K562 (cell line): ENCODE results near the gene THAP6. TPM values are rescaled to one million over a fixed set of nuclear protein-coding genes. Genes with fewer than 3 reads are reported as not detected.

Source experiments
- ATAC-seq: fragments of 200-7000 bp; cut with Tn5 transposase; 3 replicates; pipeline ENCODE4 v1.9.1; 2020; ENCODE audit warnings: moderate library complexity
- BruUV-seq: library from RNA; stranded (reverse); fragments of 400-500 nt; replicated peaks from 2 replicates; lab custom pipeline; 2021; lab: Mats Ljungman, UMichigan
- CTCF ChIA-PET: fragments of 300-600 bp; formaldehyde crosslinking; extraction: SDS; loops from one replicate; lab custom pipeline; 2021; ENCODE audit warnings: low intra/inter-chr PET ratio; lab: Yijun Ruan, JAX
- POLR2A ChIA-PET: fragments of 300-600, 350-650 bp; sonication (Branson Sonifier 250); formaldehyde crosslinking; extraction: SDS; loops from one replicate; lab custom pipeline; 2021; ENCODE audit warnings: antibody characterized with exemption, inconsistent platforms; lab: Yijun Ruan, JAX
- DNase-seq, 4 experiments: peaks; one replicate each; pipeline versions ENCODE4 v3.0.0 to v3.0.0-alpha.2; 2011 to 2018; ENCODE audit warnings: low spot score in 3 of 4, mixed read lengths in 3 of 4; ENCODE audit errors: extremely low read depth in 1 of 4
- FAIRE-seq: peaks from 2 replicates; lab custom pipeline; 2011; peaks lifted over from hg19 to GRCh38; lab: Jason Lieb, UNC
- H2AFZ ChIP-seq: 2 replicates; pipeline ENCODE4 v1.6.0; 2011; ENCODE audit warnings: low read depth, low read length, control low read depth, inconsistent platforms
- H3K27ac ChIP-seq: fragments of 200-600 bp; 3 replicates; pipeline ENCODE4 v1.8.0; 2011; ENCODE audit warnings: low read depth, mild to moderate bottlenecking, control low read depth, inconsistent platforms, low read length, moderate library complexity, mixed read lengths; ENCODE audit errors: extremely low read depth
- H3K27me3 ChIP-seq, 2 experiments: fragments of 300-600 bp in 1 of 2; 2 replicates in 1 of 2; 3 replicates in 1 of 2; pipeline versions ENCODE4 v1.6.0 to v1.8.0; 2011; ENCODE audit warnings: inconsistent platforms in 2 of 2, low read length in 2 of 2, mild to moderate bottlenecking in 1 of 2, mixed read lengths in 1 of 2, moderate library complexity in 1 of 2; ENCODE audit not compliant: control insufficient read depth in 2 of 2, insufficient read depth in 2 of 2
- H3K36me3 ChIP-seq: fragments of 300-600 bp; 3 replicates; pipeline ENCODE4 v1.8.0; 2011; ENCODE audit warnings: mild to moderate bottlenecking, low read length, inconsistent platforms; ENCODE audit not compliant: control insufficient read depth, insufficient read depth
- H3K4me1 ChIP-seq, 2 experiments: fragments of 200-600 bp in 1 of 2; replicated peaks in 1 of 2; 2 replicates in 1 of 2; 3 replicates in 1 of 2; pipeline versions ENCODE4 v1.5.1 to v1.8.0; 2011; ENCODE audit warnings: inconsistent platforms in 2 of 2, low read length in 2 of 2, mild to moderate bottlenecking in 1 of 2, mixed read lengths in 1 of 2, moderate library complexity in 1 of 2; ENCODE audit not compliant: control insufficient read depth in 2 of 2, insufficient read depth in 2 of 2
- H3K4me2 ChIP-seq: 2 replicates; pipeline ENCODE4 v1.6.1; 2011; ENCODE audit warnings: low read length, control low read depth, inconsistent platforms, mixed read lengths; ENCODE audit not compliant: insufficient read depth
- H3K4me3 ChIP-seq: fragments of 200-600 bp; sonication (generic), shearing (Covaris generic); 2 replicates; pipeline ENCODE4 v1.5.1; 2016; ENCODE audit warnings: control low read depth, inconsistent platforms
- H3K79me2 ChIP-seq: fragments of 200-600 bp; 3 replicates; pipeline ENCODE4 v1.8.0; 2011; ENCODE audit warnings: low read length, inconsistent platforms; ENCODE audit not compliant: control insufficient read depth, insufficient read depth
- H3K9ac ChIP-seq, 2 experiments: 2 replicates each; pipeline versions ENCODE4 v1.6.0 to v1.6.1; 2011; ENCODE audit warnings: low read depth in 2 of 2, low read length in 2 of 2, control low read depth in 1 of 2, inconsistent platforms in 1 of 2, mild to moderate bottlenecking in 1 of 2, mixed read lengths in 1 of 2; ENCODE audit not compliant: insufficient read depth in 1 of 2
- H3K9me1 ChIP-seq: one replicate; pipeline ENCODE4 v1.6.0; 2011; ENCODE audit warnings: inconsistent platforms, mild to moderate bottlenecking, low read length, moderate library complexity; ENCODE audit not compliant: control insufficient read depth, insufficient read depth
- H3K9me3 ChIP-seq: replicated peaks from 2 replicates; pipeline ENCODE4 v1.5.1; 2011; ENCODE audit warnings: low read depth, low read length, inconsistent platforms; ENCODE audit not compliant: control insufficient read depth, insufficient read depth
- H4K20me1 ChIP-seq: replicated peaks from 2 replicates; pipeline ENCODE4 v1.6.1; 2011; ENCODE audit warnings: low read length, inconsistent platforms, mixed read lengths; ENCODE audit not compliant: control insufficient read depth, insufficient read depth
- CBFA2T3 ChIP-seq: fragments of 450-650 bp; IDR thresholded peaks from 2 replicates; pipeline ENCODE4 v1.6.1; 2017
- COPS2 ChIP-seq: fragments of 450-650 bp; conservative IDR thresholded peaks from 2 replicates; pipeline ENCODE4 v1.6.1; 2016; ENCODE audit warnings: mild to moderate bottlenecking, moderate library complexity
- CREM ChIP-seq: IDR thresholded peaks from 2 replicates; pipeline ENCODE4 v1.6.1; 2014; ENCODE audit warnings: antibody characterized with exemption, low read depth
- FOXM1 ChIP-seq, 2 experiments: fragments of 450-650 bp in 1 of 2; sonication (generic) in 1 of 2; formaldehyde crosslinking in 1 of 2; IDR thresholded peaks; 2 replicates each; pipeline versions ENCODE4 v1.6.1 to v1.9.0; 2017 to 2022; ENCODE audit warnings: low read depth in 2 of 2, mild to moderate bottlenecking in 2 of 2, missing genetic modification reagents in 1 of 2, moderate library complexity in 1 of 2
- LEF1 ChIP-seq: fragments of 450-650 bp; IDR thresholded peaks from 2 replicates; pipeline ENCODE4 v1.6.1; 2016; ENCODE audit warnings: mild to moderate bottlenecking
- MAFK ChIP-seq: IDR thresholded peaks from 2 replicates; pipeline ENCODE4 v1.6.1; 2011; ENCODE audit warnings: low read length, improper control_type of control experiment
- PHB ChIP-seq: fragments of 250-450 bp; sonication (Bioruptor Pico); IDR thresholded peaks from 2 replicates; pipeline ENCODE4 v1.5.0; 2021
- POLR2AphosphoS2 ChIP-seq: IDR thresholded peaks from 2 replicates; pipeline ENCODE4 v1.6.1; 2012; ENCODE audit warnings: low read length, improper control_type of control experiment
- RAD51 ChIP-seq: fragments of 450-650 bp; IDR thresholded peaks from 2 replicates; pipeline ENCODE4 v1.7.1; 2016; ENCODE audit warnings: low read depth, mild to moderate bottlenecking, borderline replicate concordance
- SRSF1 ChIP-seq: fragments of 200-400 bp; formaldehyde crosslinking; IDR thresholded peaks from 2 replicates; pipeline ENCODE4 v1.6.1; 2017; ENCODE audit warnings: mild to moderate bottlenecking, low read depth, low read length, moderate library complexity
- U2AF1 ChIP-seq: fragments of 200-400 bp; formaldehyde crosslinking; optimal IDR thresholded peaks from 2 replicates; pipeline ENCODE3; 2017; ENCODE audit warnings: mild to moderate bottlenecking, low read depth, low read length, moderate library complexity
- YY1 ChIP-seq, 3 experiments: IDR thresholded peaks; 2 replicates each; pipeline ENCODE4 v1.6.1; 2011; ENCODE audit warnings: low read length in 2 of 3, mild to moderate bottlenecking in 2 of 3, moderate library complexity in 2 of 3, borderline replicate concordance in 1 of 3, control low read depth in 1 of 3, low read depth in 1 of 3; ENCODE audit not compliant: insufficient read depth in 3 of 3, insufficient replicate concordance in 2 of 3, control insufficient read depth in 1 of 3, insufficient read length in 1 of 3; ENCODE audit errors: extremely low read depth in 1 of 3
- ZFP30 ChIP-seq: fragments of 250-450 bp; sonication (Bioruptor Pico); IDR thresholded peaks from 2 replicates; pipeline ENCODE4 v1.8.0; 2022; ENCODE audit warnings: moderate library complexity, mild to moderate bottlenecking, inconsistent platforms, borderline replicate concordance
- ZFX ChIP-seq: sonication (generic); formaldehyde crosslinking; IDR thresholded peaks from 2 replicates; pipeline ENCODE4 v1.8.0; 2022; ENCODE audit warnings: mild to moderate bottlenecking, missing genetic modification reagents, moderate library complexity
- ZNF444 ChIP-seq: fragments of 250-450 bp; sonication (Bioruptor Pico); IDR thresholded peaks from 2 replicates; pipeline ENCODE4 v1.4.0; 2020; ENCODE audit warnings: mild to moderate bottlenecking, moderate library complexity
- ZNF584 ChIP-seq: fragments of 200-800 bp; sonication (Bioruptor generic); IDR thresholded peaks from 2 replicates; pipeline ENCODE4 v1.6.1; 2016; ENCODE audit warnings: low read depth, mild to moderate bottlenecking, missing genetic modification characterization, missing compliant biosample characterization
- ZNF780A ChIP-seq: fragments of 250-450 bp; sonication (Bioruptor Pico); IDR thresholded peaks from 2 replicates; pipeline ENCODE4 v1.5.0; 2021; ENCODE audit warnings: mild to moderate bottlenecking
- WGBS: fragments of 100-300 bp; shearing (Covaris generic); methylation state at CpG from one replicate; pipeline ENCODE4 v1.1.6; 2016; ENCODE audit warnings: low coverage, mixed read lengths; ENCODE audit not compliant: insufficient coverage; ENCODE audit errors: missing lambda C conversion rate; 5-methylcytosine and 5-hydroxymethylcytosine counted together
- in situ Hi-C: fragments of 300-500 bp; cut with MboI; formaldehyde crosslinking; loops from 4 replicates; pipeline ENCODE4 v1.15.0; 2018; ENCODE audit warnings: inconsistent platforms, mixed read lengths
- intact Hi-C: fragments of 100-400 bp; cut with micrococcal nuclease; formaldehyde crosslinking; loops from 2 replicates; pipeline ENCODE4 v1.14.2; 2022
- polyA plus RNA-seq, 8 experiments: library from polyadenylated mRNA; depleted of rRNA in 4 of 8; stranded (reverse) in 5 of 8; unstranded in 3 of 8; fragments of >200 nt; fragmentation: Nextera tagmentation in 2 of 8; fragmentation: Illumina TruSeq in 1 of 8; extraction: Ambion mirVana in 2 of 8; extraction: Trizol in 1 of 8; gene quantifications; 2 replicates each; pipeline versions ENCODE4 v1.2.1 to v1.2.3, GENCODE V29; 2011 to 2014; ENCODE audit warnings: inconsistent platforms in 1 of 8, missing spikeins in 1 of 8
- total RNA-seq, 7 experiments: library from RNA; depleted of rRNA in 6 of 7; stranded (reverse); fragments of >200 nt in 6 of 7; fragmentation: Illumina TruSeq in 2 of 7; extraction: Trizol in 2 of 7; gene quantifications; 2 replicates each; pipeline versions ENCODE4 v1.2.1 to v1.2.3, GENCODE V29; 2011 to 2021; ENCODE audit warnings: low replicate concordance in 1 of 7
- TF ChIP-seq, protein P1 (sequence below): sonication (generic); formaldehyde crosslinking; IDR thresholded peaks from 2 replicates; pipeline ENCODE4 v1.8.1; 2023; ENCODE audit warnings: mild to moderate bottlenecking, missing genetic modification reagents
- TF ChIP-seq, protein P2 (sequence below): fragments of 450-650 bp; IDR thresholded peaks from 2 replicates; pipeline ENCODE4 v1.7.0; 2016; ENCODE audit warnings: borderline replicate concordance

The THAP6 gene
- total and polyA plus RNA-seq, 9 of the 15 experiments (the other 6 are each of a cell fraction or from before 2014, with no cell fraction given) = 8.9 to 30.4 (median 17.3) TPM

DNA sequence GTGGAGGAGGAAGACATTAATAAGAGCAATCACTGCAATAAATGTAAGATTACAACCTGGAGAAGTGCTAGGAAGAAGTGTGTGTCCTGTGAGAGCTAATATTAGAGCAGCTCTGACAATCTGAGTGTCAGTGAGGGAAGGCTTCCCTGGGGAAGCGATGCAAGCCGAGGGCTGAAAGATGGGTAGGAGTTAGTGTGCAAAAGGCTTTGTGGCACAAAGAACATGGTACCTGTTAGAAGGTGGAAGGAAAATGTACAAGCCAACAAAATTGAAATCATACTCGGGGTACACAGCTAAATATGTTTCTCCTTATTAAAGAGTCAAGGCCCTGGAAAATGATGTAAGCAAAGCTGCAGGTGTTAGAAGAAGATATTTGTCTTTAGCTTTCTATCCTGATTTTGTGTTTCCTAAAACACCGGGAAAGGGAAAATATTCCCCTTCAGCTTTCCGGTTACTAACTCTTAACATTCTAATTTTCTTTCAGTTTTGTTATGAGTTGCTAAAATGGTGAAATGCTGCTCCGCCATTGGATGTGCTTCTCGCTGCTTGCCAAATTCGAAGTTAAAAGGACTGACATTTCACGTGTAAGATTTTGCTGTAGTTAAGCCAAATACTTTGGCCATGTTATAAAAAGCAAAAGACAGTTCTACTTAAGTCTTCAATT is 808 bp downstream of the THAP6 start:
- peak overlapping the region; percentile 56 for H3K4me3 ChIP-seq
- H3K4me1 ChIP-seq = peaks cover 0 to 16% of the 10 kb centered on the region in 2 experiments; a peak in 4 of 5 replicates
- peak overlapping the region; percentile 95 for H3K27ac ChIP-seq
- peaks cover 10% of the 10 kb centered on the region; the same call in 1 of the 2 replicates for H4K20me1 ChIP-seq
- H3K9ac ChIP-seq = peak overlapping the region; percentile 96 to 97
- H3K36me3 ChIP-seq = peaks cover 32% of the 10 kb centered on the region
- CTCF ChIA-PET = no interaction called here
- in situ Hi-C loops = no loop called here
- peaks cover 2% of the 10 kb centered on the region; the same call in 1 of the 2 replicates for H3K9me3 ChIP-seq
- DNase-seq = peak in 1 of 4 experiments; percentile 25
- POLR2A ChIA-PET = interaction anchor here (1.0 to 2.2 kb wide), 9 partner anchors 10 to 41 kb away, joined by 3 to 6 read pairs (median 4); partner anchors contain the start of gene ODAPH
- intact Hi-C loops = loop anchor here (2.0 to 5.0 kb wide), 2 partner anchors 158 to 207 kb away; partner anchors contain the start of genes G3BP2 and USO1
- BruUV-seq = no TSS peak
- H3K9me1 ChIP-seq = no peaks in the 10 kb centered on the region
- peak overlapping the region; percentile 97 for H2AFZ ChIP-seq
- no peak for FAIRE-seq
- peak overlapping the region; percentile 92 for H3K4me2 ChIP-seq
- WGBS = 10% methylated on average over 9 of the region's 9 CpGs
- no peak for ATAC-seq
- peaks cover 57% of the 10 kb centered on the region for H3K79me2 ChIP-seq
- no peaks in the 10 kb centered on the region for H3K27me3 ChIP-seq
- TF ChIP-seq CBFA2T3 (no peak), POLR2AphosphoS2 (no peak), ZFX (CRISPR knock-in tag) (peak; percentile 50; the same call in 1 of the 2 replicates), LEF1 (no peak), ZNF780A (no peak), ZNF444 (no peak), PHB (CRISPR knock-in tag) (no peak), YY1 (IDR thresholded peaks at IDR 0.05; ENCODE audit: borderline replicate concordance in 1 of 3, control insufficient read depth in 1 of 3, extremely low read depth in 1 of 3, insufficient read depth in 3 of 3, insufficient read length in 1 of 3, insufficient replicate concordance in 2 of 3, low read depth in 1 of 3, low read length in 2 of 3) (peak in 1 of 3 experiments; percentile 24), COPS2 (no peak), ZFP30 (CRISPR knock-in tag) (no peak), ZNF584 (CRISPR knock-in tag) (no peak), U2AF1 (no peak), CREM (no peak), SRSF1 (no peak), MAFK (no peak), RAD51 (no peak), FOXM1 (IDR thresholded peaks at IDR 0.05; ENCODE audit: low read depth) (no peak; the same call in 1 of the 2 replicates), FOXM1 (CRISPR knock-in tag; IDR thresholded peaks at IDR 0.05; ENCODE audit: low read depth) (no peak)
- TF ChIP-seq, protein P1, sequence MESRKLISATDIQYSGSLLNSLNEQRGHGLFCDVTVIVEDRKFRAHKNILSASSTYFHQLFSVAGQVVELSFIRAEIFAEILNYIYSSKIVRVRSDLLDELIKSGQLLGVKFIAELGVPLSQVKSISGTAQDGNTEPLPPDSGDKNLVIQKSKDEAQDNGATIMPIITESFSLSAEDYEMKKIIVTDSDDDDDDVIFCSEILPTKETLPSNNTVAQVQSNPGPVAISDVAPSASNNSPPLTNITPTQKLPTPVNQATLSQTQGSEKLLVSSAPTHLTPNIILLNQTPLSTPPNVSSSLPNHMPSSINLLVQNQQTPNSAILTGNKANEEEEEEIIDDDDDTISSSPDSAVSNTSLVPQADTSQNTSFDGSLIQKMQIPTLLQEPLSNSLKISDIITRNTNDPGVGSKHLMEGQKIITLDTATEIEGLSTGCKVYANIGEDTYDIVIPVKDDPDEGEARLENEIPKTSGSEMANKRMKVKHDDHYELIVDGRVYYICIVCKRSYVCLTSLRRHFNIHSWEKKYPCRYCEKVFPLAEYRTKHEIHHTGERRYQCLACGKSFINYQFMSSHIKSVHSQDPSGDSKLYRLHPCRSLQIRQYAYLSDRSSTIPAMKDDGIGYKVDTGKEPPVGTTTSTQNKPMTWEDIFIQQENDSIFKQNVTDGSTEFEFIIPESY (CRISPR knock-in tag) = no peak
- TF ChIP-seq, protein P2, sequence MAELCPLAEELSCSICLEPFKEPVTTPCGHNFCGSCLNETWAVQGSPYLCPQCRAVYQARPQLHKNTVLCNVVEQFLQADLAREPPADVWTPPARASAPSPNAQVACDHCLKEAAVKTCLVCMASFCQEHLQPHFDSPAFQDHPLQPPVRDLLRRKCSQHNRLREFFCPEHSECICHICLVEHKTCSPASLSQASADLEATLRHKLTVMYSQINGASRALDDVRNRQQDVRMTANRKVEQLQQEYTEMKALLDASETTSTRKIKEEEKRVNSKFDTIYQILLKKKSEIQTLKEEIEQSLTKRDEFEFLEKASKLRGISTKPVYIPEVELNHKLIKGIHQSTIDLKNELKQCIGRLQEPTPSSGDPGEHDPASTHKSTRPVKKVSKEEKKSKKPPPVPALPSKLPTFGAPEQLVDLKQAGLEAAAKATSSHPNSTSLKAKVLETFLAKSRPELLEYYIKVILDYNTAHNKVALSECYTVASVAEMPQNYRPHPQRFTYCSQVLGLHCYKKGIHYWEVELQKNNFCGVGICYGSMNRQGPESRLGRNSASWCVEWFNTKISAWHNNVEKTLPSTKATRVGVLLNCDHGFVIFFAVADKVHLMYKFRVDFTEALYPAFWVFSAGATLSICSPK = 0 out of 2 replicates have a peak, but pooled peaks have one; percentile 57
